Progenitor cell of endocrine pancreas (in vitro differentiated cells): ENCODE data around the gene SNX9. TPM values are rescaled to one million over a fixed set of nuclear protein-coding genes. Genes with fewer than 3 reads are reported as not detected.

Experiments used
- DNase-seq: peaks from one replicate; pipeline ENCODE4 v3.0.0; 2021; ENCODE audit warnings: low spot score; ENCODE audit not compliant: unreplicated experiment
- H3K27ac Mint-ChIP-seq: 2 replicates; pipeline ENCODE4 v1.8.0; 2021; ENCODE audit warnings: mild to moderate bottlenecking, moderate library complexity, mixed read lengths
- H3K27me3 Mint-ChIP-seq: 2 replicates; pipeline ENCODE4 v1.8.0; 2021; ENCODE audit warnings: mixed read lengths
- H3K36me3 Mint-ChIP-seq: 2 replicates; pipeline ENCODE4 v1.8.0; 2022; ENCODE audit warnings: mixed read lengths; ENCODE audit not compliant: insufficient read depth
- H3K4me1 Mint-ChIP-seq: 2 replicates; pipeline ENCODE4 v1.8.0; 2021; ENCODE audit warnings: low read depth, mixed read lengths
- H3K4me3 Mint-ChIP-seq: 2 replicates; pipeline ENCODE4 v1.8.0; 2021; ENCODE audit warnings: low read depth, mild to moderate bottlenecking, moderate library complexity, mixed read lengths
- H3K9me3 Mint-ChIP-seq: 2 replicates; pipeline ENCODE4 v1.8.0; 2021; ENCODE audit warnings: low read depth, mixed read lengths
- total RNA-seq: library from RNA; stranded (reverse); gene quantifications from 2 replicates; pipeline ENCODE4 v1.2.1, GENCODE V29; 2021
- TF ChIP-seq, protein P1 (sequence below): fragments of 200-600 bp; sonication (generic); IDR thresholded peaks from one replicate; pipeline ENCODE4 v1.5.0; 2021; ENCODE audit warnings: antibody characterized with exemption, mild to moderate bottlenecking; ENCODE audit not compliant: unreplicated experiment

Gene SNX9
- total RNA-seq, 1 donor from 2014 or later, result 29.3 TPM

DNA sequence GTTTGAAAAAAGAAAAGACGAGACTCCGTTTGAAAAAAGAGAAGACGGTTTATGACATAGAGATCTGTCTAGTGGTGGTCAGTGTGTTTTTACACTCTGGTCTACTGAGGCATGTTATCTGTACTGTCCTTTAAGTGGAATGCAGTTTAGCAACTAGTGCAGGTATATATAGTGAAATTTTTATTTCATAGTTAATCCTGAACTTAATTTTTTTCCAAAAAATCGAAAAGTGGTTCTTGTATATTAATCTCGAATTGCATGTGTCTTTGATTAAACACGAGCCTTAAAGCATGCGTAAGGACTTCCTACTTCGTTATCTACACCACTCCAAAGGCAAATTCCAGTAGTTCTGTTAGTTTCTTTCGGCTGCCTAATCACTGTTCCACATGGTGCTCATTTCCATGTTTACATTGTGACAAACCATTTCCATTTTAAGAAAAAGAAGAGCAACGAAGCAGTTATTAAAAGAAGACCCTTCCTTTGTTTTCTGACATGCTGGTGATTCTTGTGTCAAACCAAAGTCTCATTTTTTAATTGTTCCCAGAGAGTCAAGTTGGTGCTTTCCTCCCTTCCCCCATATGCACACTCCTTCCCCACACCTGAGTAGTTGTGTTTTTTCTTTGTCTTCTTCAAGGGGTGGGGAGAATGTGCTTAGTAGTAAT lies 2.3 kb downstream of the SNX9 start:
- no peak for DNase-seq
- peaks cover 35% of the 10 kb centered on the region for H3K4me1 Mint-ChIP-seq
- H3K27me3 Mint-ChIP-seq, result peaks cover 5% of the 10 kb centered on the region

DNA sequence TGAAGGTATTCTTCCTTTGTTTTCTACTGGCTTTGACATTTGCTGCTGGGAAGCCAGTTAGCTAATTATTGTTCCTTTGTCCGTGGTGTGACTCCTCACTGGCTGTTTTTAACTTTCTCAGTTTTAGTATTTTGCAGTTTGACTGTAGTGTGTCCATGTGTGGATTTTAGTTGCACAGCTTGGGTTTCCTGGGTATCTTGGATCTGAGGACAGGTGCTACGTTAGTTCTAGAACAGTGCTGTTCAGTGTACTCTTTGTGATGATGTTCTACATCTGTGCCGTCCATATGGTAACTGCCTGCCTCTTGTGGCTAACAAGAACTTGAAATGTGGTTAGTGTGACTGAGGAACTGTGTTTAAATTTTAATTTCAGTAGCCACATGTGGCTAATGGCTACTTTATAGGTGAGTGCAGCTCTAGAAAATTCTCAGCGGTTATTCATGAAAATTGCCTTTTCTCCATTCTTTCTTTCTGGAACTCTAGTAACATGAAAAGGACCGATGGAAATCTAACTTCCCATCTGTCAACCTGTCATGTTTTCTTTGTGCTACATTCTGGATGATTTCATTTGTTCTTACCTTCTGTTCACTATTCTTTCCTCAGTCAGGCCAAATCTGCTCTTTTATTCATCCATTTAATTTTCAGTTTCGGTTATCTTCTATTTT lies 7.4 kb downstream of the SNX9 start:
- Mint-ChIP-seq H3K9me3 (peaks cover 1% of the 10 kb centered on the region), H3K4me3 (no peak overlapping the region), H3K36me3 (peaks cover 1% of the 10 kb centered on the region), H3K27me3 (no peaks in the 10 kb centered on the region), H3K4me1 (peaks cover 45% of the 10 kb centered on the region), H3K27ac (peak overlapping the region; percentile 73)
- TF ChIP-seq, protein P1, sequence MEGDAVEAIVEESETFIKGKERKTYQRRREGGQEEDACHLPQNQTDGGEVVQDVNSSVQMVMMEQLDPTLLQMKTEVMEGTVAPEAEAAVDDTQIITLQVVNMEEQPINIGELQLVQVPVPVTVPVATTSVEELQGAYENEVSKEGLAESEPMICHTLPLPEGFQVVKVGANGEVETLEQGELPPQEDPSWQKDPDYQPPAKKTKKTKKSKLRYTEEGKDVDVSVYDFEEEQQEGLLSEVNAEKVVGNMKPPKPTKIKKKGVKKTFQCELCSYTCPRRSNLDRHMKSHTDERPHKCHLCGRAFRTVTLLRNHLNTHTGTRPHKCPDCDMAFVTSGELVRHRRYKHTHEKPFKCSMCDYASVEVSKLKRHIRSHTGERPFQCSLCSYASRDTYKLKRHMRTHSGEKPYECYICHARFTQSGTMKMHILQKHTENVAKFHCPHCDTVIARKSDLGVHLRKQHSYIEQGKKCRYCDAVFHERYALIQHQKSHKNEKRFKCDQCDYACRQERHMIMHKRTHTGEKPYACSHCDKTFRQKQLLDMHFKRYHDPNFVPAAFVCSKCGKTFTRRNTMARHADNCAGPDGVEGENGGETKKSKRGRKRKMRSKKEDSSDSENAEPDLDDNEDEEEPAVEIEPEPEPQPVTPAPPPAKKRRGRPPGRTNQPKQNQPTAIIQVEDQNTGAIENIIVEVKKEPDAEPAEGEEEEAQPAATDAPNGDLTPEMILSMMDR, result no peak
- no peak for DNase-seq

More for the DNA sequence above, 2.3 kb downstream of the SNX9 start:
- TF ChIP-seq, protein P1, result no peak
- peaks cover 3% of the 10 kb centered on the region for H3K9me3 Mint-ChIP-seq
- H3K36me3 Mint-ChIP-seq, result peaks cover 2% of the 10 kb centered on the region
- peak overlapping the region; percentile 99 for H3K27ac Mint-ChIP-seq
- peak overlapping the region; percentile 94 for H3K4me3 Mint-ChIP-seq

DNA sequence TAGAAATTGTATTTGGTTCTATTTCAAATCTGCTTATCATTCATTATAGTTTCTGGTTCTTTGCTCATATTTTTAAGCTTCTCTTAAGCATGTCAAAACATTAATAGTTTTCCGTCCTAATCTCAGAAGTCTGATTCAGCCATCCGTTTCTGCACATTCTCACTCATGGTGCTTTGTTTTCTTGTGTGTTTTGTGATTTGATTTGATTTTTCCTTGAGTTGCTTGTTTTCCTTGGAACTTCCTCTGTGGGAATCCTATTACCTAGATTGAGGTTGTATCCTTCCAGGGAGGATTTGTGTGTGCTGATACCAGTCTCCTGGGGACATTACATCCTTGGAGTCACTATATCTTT lies 7.9 kb downstream of the SNX9 start:
- peaks cover 1% of the 10 kb centered on the region for H3K36me3 Mint-ChIP-seq
- TF ChIP-seq, protein P1, result no peak
- H3K4me1 Mint-ChIP-seq, result peaks cover 42% of the 10 kb centered on the region
- no peaks in the 10 kb centered on the region for H3K9me3 Mint-ChIP-seq
- peak overlapping the region; percentile 73 for H3K27ac Mint-ChIP-seq
- H3K4me3 Mint-ChIP-seq, result no peak overlapping the region
- no peaks in the 10 kb centered on the region for H3K27me3 Mint-ChIP-seq
- DNase-seq, result no peak

DNA sequence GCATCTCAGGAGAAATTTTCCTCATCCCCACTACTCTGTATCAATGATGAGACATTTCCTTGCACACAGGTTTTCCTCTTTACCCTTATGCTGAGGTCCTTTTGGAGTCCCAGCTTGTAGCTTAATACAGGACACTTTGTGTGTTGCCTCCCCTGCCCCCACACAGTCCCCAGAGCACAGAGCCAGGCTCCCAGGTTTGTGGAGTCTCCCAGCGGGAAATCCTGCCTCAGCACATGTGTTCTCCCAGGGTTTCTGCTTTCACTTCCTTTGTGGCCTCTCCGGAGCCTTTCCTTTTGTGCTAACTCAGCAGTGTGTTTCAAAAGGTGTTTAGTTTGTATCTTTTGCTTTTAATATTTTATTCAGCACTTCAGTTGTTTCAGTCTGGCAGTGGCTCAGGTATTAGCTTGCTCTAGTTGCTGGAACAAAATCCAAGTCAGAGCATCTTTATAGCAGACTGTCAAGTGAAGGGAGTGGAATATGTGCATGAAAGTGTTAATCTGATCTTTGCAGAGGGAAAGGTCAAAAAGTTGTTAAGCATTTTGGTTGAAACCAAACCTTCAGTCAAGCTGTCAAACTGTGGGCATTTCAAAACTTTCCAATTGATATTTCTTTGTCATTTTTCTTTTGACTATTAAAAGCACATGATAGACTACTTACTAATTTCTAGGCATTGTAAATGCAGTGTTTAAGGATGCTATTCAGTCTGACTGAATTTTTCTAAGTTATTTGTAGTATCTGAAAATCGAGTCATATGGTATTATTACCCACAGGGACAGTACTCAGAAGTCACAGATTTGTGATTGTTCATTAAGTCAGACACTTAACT lies 8.6 kb downstream of the SNX9 start:
- no peaks in the 10 kb centered on the region for H3K27me3 Mint-ChIP-seq
- H3K4me3 Mint-ChIP-seq, result no peak overlapping the region
- TF ChIP-seq, protein P1, result no peak
- peaks cover 42% of the 10 kb centered on the region for H3K4me1 Mint-ChIP-seq
- peaks cover 3% of the 10 kb centered on the region for H3K36me3 Mint-ChIP-seq
- peak overlapping the region; percentile 75 for H3K27ac Mint-ChIP-seq
- DNase-seq, result no peak
- peaks cover 3% of the 10 kb centered on the region for H3K9me3 Mint-ChIP-seq

DNA sequence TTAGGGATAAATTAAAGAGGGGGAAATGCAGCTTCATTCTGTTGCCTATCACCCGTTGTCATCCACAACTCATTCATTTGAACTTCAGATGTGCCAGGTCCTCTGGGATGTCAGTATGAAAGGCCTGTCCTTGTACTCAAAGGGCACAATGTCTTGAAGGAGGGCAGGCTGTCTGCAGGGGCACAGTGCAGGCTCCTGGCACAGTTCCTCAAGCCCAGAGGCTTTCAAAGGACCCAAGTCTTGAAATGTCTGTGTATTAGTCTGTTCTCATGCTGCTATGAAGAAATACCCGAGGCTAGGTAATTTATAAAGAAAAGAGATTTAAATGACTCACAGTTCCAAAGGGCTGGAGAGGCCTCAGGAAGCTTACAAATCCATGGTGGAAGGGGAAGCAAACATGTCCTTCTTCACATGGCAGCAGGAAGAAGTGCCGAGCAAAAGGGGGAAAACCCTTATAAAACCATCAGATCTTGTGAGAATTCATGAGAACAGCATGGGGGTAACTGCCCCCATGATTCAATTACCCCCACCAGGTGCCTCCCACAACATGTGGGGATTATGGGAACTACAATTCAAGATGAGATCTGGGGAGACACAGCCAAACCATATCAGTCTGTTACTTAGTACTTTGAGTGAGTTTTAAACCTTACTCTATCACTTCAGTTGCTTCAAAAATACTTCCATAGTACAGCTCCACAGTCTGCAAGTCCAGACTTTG lies 9.4 kb downstream of the SNX9 start:
- no peaks in the 10 kb centered on the region for H3K27me3 Mint-ChIP-seq
- TF ChIP-seq, protein P1, result no peak
- peaks cover 3% of the 10 kb centered on the region for H3K36me3 Mint-ChIP-seq
- H3K4me3 Mint-ChIP-seq, result no peak overlapping the region
- no peak for DNase-seq
- no peak overlapping the region for H3K27ac Mint-ChIP-seq
- peaks cover 3% of the 10 kb centered on the region for H3K9me3 Mint-ChIP-seq
- peaks cover 42% of the 10 kb centered on the region for H3K4me1 Mint-ChIP-seq
